IMR-90 (cell line): ENCODE data around the gene TBX4. TPM values are rescaled to one million over a fixed set of nuclear protein-coding genes. Genes with fewer than 3 reads are reported as not detected.

Source experiments
- ATAC-seq: fragments of 200-7000 bp; cut with Tn5 transposase; 2 replicates; pipeline ENCODE4 v1.9.1; 2020; ENCODE audit warnings: low read depth, mild to moderate bottlenecking, moderate library complexity
- BruUV-seq: library from RNA; stranded (reverse); fragments of 400-500 nt; replicated peaks from 2 replicates; lab custom pipeline; 2021; lab: Mats Ljungman, UMichigan
- CTCF ChIA-PET: fragments of 300-600 bp; formaldehyde crosslinking; extraction: SDS; loops from one replicate; lab custom pipeline; 2021; ENCODE audit warnings: antibody characterized with exemption; lab: Yijun Ruan, JAX
- POLR2A ChIA-PET: fragments of 300-600 bp; sonication (Branson Sonifier 250); formaldehyde crosslinking; loops from one replicate; lab custom pipeline; 2022; ENCODE audit warnings: antibody characterized with exemption; ENCODE audit not compliant: unreplicated experiment; lab: Charles Lee
- DNase-seq: peaks from one replicate; pipeline ENCODE4 v3.0.0; 2013
- H2AFZ ChIP-seq: replicated peaks from 2 replicates; pipeline ENCODE3; 2013; ENCODE audit warnings: low read length, mild to moderate bottlenecking; ENCODE audit not compliant: poor library complexity
- H2AK5ac ChIP-seq: 2 replicates; pipeline ENCODE4 v1.6.1; 2013; ENCODE audit warnings: low read depth, low read length, inconsistent platforms
- H2AK9ac ChIP-seq: replicated peaks from 2 replicates; pipeline ENCODE3; 2013; ENCODE audit warnings: mild to moderate bottlenecking, low read depth, low read length, moderate library complexity; ENCODE audit not compliant: poor library complexity
- H2BK120ac ChIP-seq: 2 replicates; pipeline ENCODE4 v1.6.1; 2013; ENCODE audit warnings: low read depth, low read length, inconsistent platforms
- H2BK15ac ChIP-seq: 3 replicates; pipeline ENCODE4 v1.6.1; 2013; ENCODE audit warnings: low read depth, low read length, inconsistent platforms
- H2BK20ac ChIP-seq: 2 replicates; pipeline ENCODE4 v1.6.1; 2013; ENCODE audit warnings: low read depth, mild to moderate bottlenecking, inconsistent platforms, low read length, moderate library complexity
- H2BK5ac ChIP-seq: 2 replicates; pipeline ENCODE4 v1.6.1; 2013; ENCODE audit warnings: mild to moderate bottlenecking, low read depth, low read length, inconsistent platforms; ENCODE audit not compliant: poor library complexity, severe bottlenecking
- H3K14ac ChIP-seq: replicated peaks from 2 replicates; pipeline ENCODE4 v1.6.1; 2013; ENCODE audit warnings: low read depth, low read length, inconsistent platforms
- H3K18ac ChIP-seq: 2 replicates; pipeline ENCODE4 v1.6.1; 2013; ENCODE audit warnings: low read depth, low read length, control low read depth
- H3K23ac ChIP-seq: 2 replicates; pipeline ENCODE4 v1.6.1; 2013; ENCODE audit warnings: low read depth, low read length, inconsistent platforms
- H3K27ac ChIP-seq: 2 replicates; pipeline ENCODE4 v1.5.1; 2013; ENCODE audit warnings: mild to moderate bottlenecking, control low read depth, low read length; ENCODE audit not compliant: insufficient read depth
- H3K27me3 ChIP-seq: 2 replicates; pipeline ENCODE4 v1.6.1; 2013; ENCODE audit warnings: low read length; ENCODE audit not compliant: control insufficient read depth, insufficient read depth
- H3K36me3 ChIP-seq: 2 replicates; pipeline ENCODE4 v1.6.1; 2013; ENCODE audit warnings: low read length, mixed read lengths; ENCODE audit not compliant: control insufficient read depth, insufficient read depth
- H3K4ac ChIP-seq: 2 replicates; pipeline ENCODE4 v1.6.1; 2013; ENCODE audit warnings: low read depth, low read length, inconsistent platforms
- H3K4me1 ChIP-seq: 2 replicates; pipeline ENCODE4 v1.6.1; 2013; ENCODE audit warnings: low read length, mixed read lengths; ENCODE audit not compliant: control insufficient read depth, insufficient read depth
- H3K4me2 ChIP-seq: 2 replicates; pipeline ENCODE4 v1.6.1; 2013; ENCODE audit warnings: low read depth, mild to moderate bottlenecking, control low read depth, low read length, moderate library complexity
- H3K4me3 ChIP-seq: 2 replicates; pipeline ENCODE4 v1.5.1; 2013; ENCODE audit warnings: low read depth, mild to moderate bottlenecking, control low read depth, low read length, moderate library complexity; ENCODE audit not compliant: insufficient read depth
- H3K56ac ChIP-seq: 2 replicates; pipeline ENCODE4 v1.6.1; 2013; ENCODE audit warnings: low read length, inconsistent platforms; ENCODE audit not compliant: insufficient read depth; ENCODE audit errors: extremely low read depth
- H3K79me1 ChIP-seq, 2 experiments: 2 replicates each; pipeline ENCODE4 v1.6.1; 2013; ENCODE audit warnings: low read length in 2 of 2, inconsistent platforms in 1 of 2, low read depth in 1 of 2
- H3K9ac ChIP-seq: 2 replicates; pipeline ENCODE4 v1.6.1; 2013; ENCODE audit warnings: low read depth, low read length, control low read depth
- H3K9me1 ChIP-seq: 2 replicates; pipeline ENCODE4 v1.6.1; 2013; ENCODE audit warnings: low read length, inconsistent platforms; ENCODE audit not compliant: insufficient read depth
- H3K9me3 ChIP-seq: 2 replicates; pipeline ENCODE4 v1.6.1; 2013; ENCODE audit warnings: low read length; ENCODE audit not compliant: control insufficient read depth, insufficient read depth
- H4K20me1 ChIP-seq: 2 replicates; pipeline ENCODE4 v1.6.1; 2013; ENCODE audit warnings: low read length, inconsistent platforms; ENCODE audit not compliant: insufficient read depth
- H4K5ac ChIP-seq: 2 replicates; pipeline ENCODE4 v1.6.1; 2013; ENCODE audit warnings: mild to moderate bottlenecking, low read depth, low read length, control low read depth
- H4K8ac ChIP-seq, 2 experiments: 2 replicates each; pipeline ENCODE4 v1.6.1; 2013; ENCODE audit warnings: low read depth in 2 of 2, low read length in 2 of 2, control low read depth in 1 of 2, inconsistent platforms in 1 of 2
- H4K91ac ChIP-seq: 2 replicates; pipeline ENCODE4 v1.6.1; 2013; ENCODE audit warnings: low read depth, low read length, inconsistent platforms; ENCODE audit not compliant: insufficient read depth
- CEBPB ChIP-seq: IDR thresholded peaks from 2 replicates; pipeline ENCODE4 v1.6.1; 2012; ENCODE audit warnings: low read depth, low read length, improper control_type of control experiment
- MAZ ChIP-seq: IDR thresholded peaks from 2 replicates; pipeline ENCODE4 v1.6.1; 2012; ENCODE audit warnings: low read depth, mild to moderate bottlenecking, low read length, improper control_type of control experiment, moderate library complexity, borderline replicate concordance
- NFE2L2 ChIP-seq: fragments of 150-350 bp; IDR thresholded peaks from 2 replicates; pipeline ENCODE4 v1.6.1; 2016; ENCODE audit warnings: low read depth, mild to moderate bottlenecking, low read length
- USF2 ChIP-seq: fragments of 150-350 bp; IDR thresholded peaks from 2 replicates; pipeline ENCODE4 v1.6.1; 2017; ENCODE audit warnings: mild to moderate bottlenecking, antibody characterized with exemption, low read length, low read depth
- WGBS, 2 experiments: methylation state at CpG; one replicate each; pipeline versions ENCODE4 v1.1.5 to v1.1.7; 2013; ENCODE audit warnings: missing lambda C conversion rate in 2 of 2; ENCODE audit not compliant: insufficient read length in 1 of 2; ENCODE audit errors: extremely low coverage in 2 of 2; 5-methylcytosine and 5-hydroxymethylcytosine counted together
- dilution Hi-C: fragments of 300-500 bp; cut with HindIII; formaldehyde crosslinking; loops from one replicate; pipeline ENCODE4 v1.14.3; 2018; ENCODE audit warnings: low sequenced_read_pairs; ENCODE audit not compliant: unreplicated experiment
- in situ Hi-C: fragments of 300-500 bp; cut with MboI; formaldehyde crosslinking; loops from 3 replicates; pipeline ENCODE4 v1.14.3; 2019; ENCODE audit warnings: low sequenced_read_pairs, inconsistent platforms, mixed read lengths
- intact Hi-C: fragments of 100-400 bp; cut with micrococcal nuclease; formaldehyde crosslinking; loops from 2 replicates; pipeline ENCODE4 v1.10.0; 2022
- polyA plus RNA-seq, 3 experiments: library from polyadenylated mRNA; depleted of rRNA; stranded (reverse); fragments of >200 nt; gene quantifications; 2 replicates each; pipeline ENCODE4 v1.2.3, GENCODE V29; 2012; ENCODE audit warnings: low replicate concordance in 1 of 3
- total RNA-seq: library from RNA; depleted of rRNA; stranded (reverse); fragments of >200 nt; gene quantifications from 2 replicates; pipeline ENCODE4 v1.2.3, GENCODE V29; 2012

TBX4 gene
- total and polyA plus RNA-seq, 2 of the 4 experiments (the other 2 are of a cell fraction) = 0.05 TPM; not detected in 1

GRCh38 chr17:61457226-61457983 lies 5.2 kb downstream of the TBX4 start:
- no peak overlapping the region for H2BK5ac ChIP-seq
- no peak overlapping the region for H2BK120ac ChIP-seq
- no peaks in the 10 kb centered on the region for H3K9me1 ChIP-seq
- H3K56ac ChIP-seq = no peak overlapping the region
- peak overlapping the region; percentile 38 for H2AFZ ChIP-seq
- H3K4me1 ChIP-seq = peaks cover 4% of the 10 kb centered on the region
- intact Hi-C loops = no loop called here
- no peak overlapping the region for H3K27ac ChIP-seq
- no TSS peak for BruUV-seq
- no peaks in the 10 kb centered on the region for H3K79me1 ChIP-seq
- H3K4me2 ChIP-seq = no peak overlapping the region
- H3K4me3 ChIP-seq = no peak overlapping the region
- H3K9me3 ChIP-seq = peaks cover 38% of the 10 kb centered on the region
- H4K8ac ChIP-seq = no peak overlapping the region
- H2AK5ac ChIP-seq = no peak overlapping the region
- TF ChIP-seq CEBPB = no peak
- TF ChIP-seq USF2 = no peak
- TF ChIP-seq NFE2L2 = no peak
- no peak for TF ChIP-seq MAZ
- H4K5ac ChIP-seq = no peak overlapping the region
- H3K18ac ChIP-seq = no peak overlapping the region
- no peak overlapping the region for H4K91ac ChIP-seq
- peaks cover 94% of the 10 kb centered on the region for H3K27me3 ChIP-seq
- dilution Hi-C loops = no loop called here
- no peak overlapping the region for H2BK15ac ChIP-seq
- WGBS, 2 experiments = 47% methylated on average over 10 of the region's 39 CpGs; no CpG with 5 or more reads in 1 of the 2 experiments
- DNase-seq (no peak), ATAC-seq (no peak)
- H2BK20ac ChIP-seq = no peak overlapping the region
- no peak overlapping the region for H2AK9ac ChIP-seq
- no peaks in the 10 kb centered on the region for H3K36me3 ChIP-seq
- in situ Hi-C loops = no loop called here
- H3K9ac ChIP-seq = no peak overlapping the region
- ChIA-PET CTCF (no interaction called here), POLR2A (no interaction called here)
- no peaks in the 10 kb centered on the region for H4K20me1 ChIP-seq
- no peak overlapping the region for H3K4ac ChIP-seq
- H3K14ac ChIP-seq = no peak overlapping the region
- H3K23ac ChIP-seq = no peak overlapping the region
